Astrocyte of the hippocampus (primary cell): Measurements from ENCODE around the gene ZNF189.

Experiments used
- DNase-seq: peaks from one replicate; pipeline ENCODE4 v3.0.0; 2011; ENCODE audit warnings: low read depth, low spot score

Gene ZNF189

GRCh38 chr9:101449071-101449721, 50.5 kb downstream of the ZNF189 start:
- peak; percentile 86 for DNase-seq

- DNase-seq = no peak
Observed at GRCh38 chr9:101450931-101451330, 52.3 kb downstream of the ZNF189 start.

- DNase-seq = no peak
Observed at GRCh38 chr9:101451498-101451897, 52.8 kb downstream of the ZNF189 start.

- DNase-seq = peak; percentile 10
Observed at GRCh38 chr9:101453776-101454570, 55.3 kb downstream of the ZNF189 start.

GRCh38 chr9:101455656-101456240, 57.1 kb downstream of the ZNF189 start:
- peak; percentile 46 for DNase-seq

GRCh38 chr9:101457003-101457402, 58.4 kb downstream of the ZNF189 start:
- DNase-seq = no peak

GRCh38 chr9:101458963-101459631, 60.4 kb downstream of the ZNF189 start:
- peak; percentile 78 for DNase-seq
